Glomerular visceral epithelial cell (primary cell): ENCODE measurements around the gene TOX2.
A peak's percentile ranks its signal among the peaks of the same experiment; 100 is the strongest.

Source experiments
- DNase-seq: peaks from one replicate; pipeline ENCODE4 v3.0.0-alpha.2; 2016; ENCODE audit errors: extremely low spot score

TOX2 gene

GRCh38 chr20:44098657-44099056 is 184.0 kb downstream of the TOX2 start:
- DNase-seq: no peak

GRCh38 chr20:44099832-44100231 is 185.2 kb downstream of the TOX2 start:
- DNase-seq: no peak

- no peak for DNase-seq
These were observed 187.9 kb downstream of the TOX2 start for GRCh38 chr20:44102582-44102981.

GRCh38 chr20:44104798-44105517 is 190.3 kb downstream of the TOX2 start:
- peak; percentile 46 for DNase-seq

GRCh38 chr20:44106615-44107014 is 192.0 kb downstream of the TOX2 start:
- DNase-seq: no peak

GRCh38 chr20:44109951-44110361 is 195.3 kb downstream of the TOX2 start:
- no peak for DNase-seq

GRCh38 chr20:44110816-44111568 is 196.3 kb downstream of the TOX2 start:
- no peak for DNase-seq

- peak; percentile 52 for DNase-seq
These were observed 197.2 kb downstream of the TOX2 start for GRCh38 chr20:44111712-44112335.

GRCh38 chr20:44112456-44112855 is 197.8 kb downstream of the TOX2 start:
- DNase-seq: no peak

GRCh38 chr20:44112889-44113617 is 198.4 kb downstream of the TOX2 start:
- no peak for DNase-seq

- DNase-seq: no peak
These were observed 199.1 kb downstream of the TOX2 start for GRCh38 chr20:44113618-44114376.

GRCh38 chr20:44115181-44115580 is 200.5 kb downstream of the TOX2 start:
- no peak for DNase-seq

- no peak for DNase-seq
These were observed 201.4 kb downstream of the TOX2 start for GRCh38 chr20:44115762-44116644.

- no peak for DNase-seq
These were observed 202.9 kb downstream of the TOX2 start for GRCh38 chr20:44117296-44118184.

GRCh38 chr20:44118185-44119033 is 203.8 kb downstream of the TOX2 start:
- DNase-seq: no peak
